Measurements from ENCODE around the gene ZNF423. TPM values are rescaled to one million over a fixed set of nuclear protein-coding genes. Genes with fewer than 3 reads are reported as not detected.

Gene ZNF423
- total RNA-seq, 1 donor from 2014 or later: 8.8 TPM

DNA sequence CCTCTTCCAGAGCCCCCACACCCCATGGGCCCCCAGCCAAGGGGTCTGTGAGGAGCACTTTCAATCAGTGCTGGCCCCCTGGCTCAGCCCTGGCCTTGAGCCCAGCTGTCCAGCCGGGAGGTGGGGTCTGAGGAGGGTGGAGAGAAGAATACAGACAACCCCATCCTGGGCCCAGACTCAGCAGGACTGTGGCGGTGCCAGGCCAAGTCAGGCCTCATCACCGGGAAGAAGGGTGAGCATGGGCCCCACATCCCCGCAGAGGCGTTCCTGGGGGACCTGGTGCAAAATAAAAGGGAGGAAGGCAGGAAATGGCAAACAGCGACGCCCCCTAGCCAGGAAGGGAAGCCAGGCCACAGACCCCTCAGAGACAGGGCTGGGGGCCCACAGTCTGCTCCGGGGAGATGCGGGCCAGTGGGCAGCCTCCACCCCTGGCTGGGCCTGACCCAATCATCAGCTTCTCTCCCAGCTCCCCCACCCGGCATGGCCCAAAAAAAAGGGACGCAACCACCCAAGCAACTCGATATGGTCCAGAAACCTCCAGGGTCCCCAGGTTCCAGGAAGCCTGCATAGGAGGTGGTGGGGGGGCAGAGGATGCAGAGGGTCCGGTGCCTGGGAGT is 20.6 kb downstream of the ZNF423 start:
- no peak for ATAC-seq
- intact Hi-C loops (cut with DNase I): loop anchor here (5.0 kb wide), 1 partner anchor 68 kb away; no protein-coding TSS in a partner anchor
- DNase-seq (ENCODE audit: missing footprints): no peak

DNA sequence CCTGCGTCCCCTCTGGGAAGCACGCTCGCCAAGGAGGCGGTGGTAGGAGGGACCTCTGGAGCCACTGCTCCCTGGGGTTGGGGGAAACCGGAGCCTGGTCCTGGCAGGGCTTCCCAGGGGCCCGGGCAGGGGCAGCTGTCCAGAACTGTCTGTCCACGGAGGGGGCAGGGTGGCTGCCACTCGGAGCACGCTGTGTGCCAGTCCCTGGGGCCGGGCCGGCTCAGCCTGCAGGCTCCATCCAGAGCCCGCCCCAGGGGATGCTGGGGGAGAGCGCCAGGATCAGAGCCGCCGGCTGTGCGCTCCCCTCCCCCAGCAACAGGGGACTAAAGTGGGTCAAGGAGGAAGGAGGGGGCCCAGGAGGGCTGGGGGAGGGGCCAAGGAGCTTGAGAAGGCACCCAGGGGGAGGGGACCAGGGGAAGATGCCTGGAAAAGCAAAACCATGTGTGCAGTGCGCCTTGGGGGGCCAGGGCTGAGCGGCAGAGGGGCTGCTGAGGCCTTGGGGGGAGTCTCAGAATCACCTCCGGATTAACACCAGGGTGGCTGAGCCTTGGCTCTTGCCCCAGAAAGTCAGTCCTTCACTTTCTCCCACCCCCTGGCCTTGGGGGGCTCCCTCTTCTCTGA is 21.3 kb downstream of the ZNF423 start:
- intact Hi-C loops (cut with DNase I): loop anchor here (5.0 kb wide), 1 partner anchor 67 kb away; no protein-coding TSS in a partner anchor
- peak; percentile 52 for ATAC-seq
- DNase-seq (ENCODE audit: missing footprints): peak; percentile 83

DNA sequence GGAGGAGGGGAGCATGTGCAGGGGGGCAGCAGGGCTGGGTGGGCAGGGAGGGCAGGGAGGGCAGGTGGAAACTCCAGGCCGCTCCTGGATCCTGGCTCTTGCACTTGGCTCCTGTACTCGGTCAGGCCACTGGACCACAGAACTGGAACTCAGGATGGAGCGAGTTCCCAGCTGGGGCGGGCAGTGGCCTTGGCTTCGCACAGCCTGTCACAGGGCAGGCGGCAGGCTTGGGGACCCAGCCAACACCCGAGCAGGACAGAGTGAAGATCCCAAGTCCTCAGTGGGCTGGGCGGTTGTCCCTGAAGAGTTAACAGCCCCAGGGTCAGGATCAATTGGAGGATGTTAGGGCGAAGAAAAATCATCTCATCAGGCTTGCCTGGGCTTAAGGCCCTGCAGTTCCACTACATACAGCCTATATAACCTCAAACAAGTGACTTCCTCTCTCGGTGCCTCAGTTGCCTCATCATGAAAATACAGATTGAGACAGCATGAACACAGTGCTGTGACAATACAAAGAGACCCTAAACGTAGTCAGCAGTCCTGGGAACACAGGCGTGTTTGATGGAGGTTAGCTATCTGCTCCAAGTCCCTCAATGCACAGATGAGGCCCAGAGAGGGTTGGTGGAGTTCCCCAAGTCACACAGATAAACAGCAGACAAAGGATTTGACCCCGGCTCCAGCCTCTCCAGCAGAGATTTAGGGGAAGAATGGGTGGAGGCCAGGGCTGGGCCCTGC is 21.9 kb downstream of the ZNF423 start:
- intact Hi-C loops (cut with DNase I): no loop called here
- ATAC-seq (no peak), DNase-seq (ENCODE audit: missing footprints) (no peak)

- intact Hi-C loops (cut with DNase I): no loop called here
Measured at GRCh38 chr16:49833085-49833484, 22.8 kb downstream of the ZNF423 start.

GRCh38 chr16:49832177-49832576 is 23.7 kb downstream of the ZNF423 start:
- ATAC-seq: peak; percentile 64
- DNase-seq (ENCODE audit: missing footprints): no peak
- intact Hi-C loops (cut with DNase I): no loop called here

More at GRCh38 chr16:49833085-49833484, 22.8 kb downstream of the ZNF423 start:
- ATAC-seq (peak; percentile 58), DNase-seq (ENCODE audit: missing footprints) (peak; percentile 77)

GRCh38 chr16:49830873-49831272 is 25.0 kb downstream of the ZNF423 start:
- DNase-seq (ENCODE audit: missing footprints): no peak
- no peak for ATAC-seq
- intact Hi-C loops (cut with DNase I): no loop called here

DNA sequence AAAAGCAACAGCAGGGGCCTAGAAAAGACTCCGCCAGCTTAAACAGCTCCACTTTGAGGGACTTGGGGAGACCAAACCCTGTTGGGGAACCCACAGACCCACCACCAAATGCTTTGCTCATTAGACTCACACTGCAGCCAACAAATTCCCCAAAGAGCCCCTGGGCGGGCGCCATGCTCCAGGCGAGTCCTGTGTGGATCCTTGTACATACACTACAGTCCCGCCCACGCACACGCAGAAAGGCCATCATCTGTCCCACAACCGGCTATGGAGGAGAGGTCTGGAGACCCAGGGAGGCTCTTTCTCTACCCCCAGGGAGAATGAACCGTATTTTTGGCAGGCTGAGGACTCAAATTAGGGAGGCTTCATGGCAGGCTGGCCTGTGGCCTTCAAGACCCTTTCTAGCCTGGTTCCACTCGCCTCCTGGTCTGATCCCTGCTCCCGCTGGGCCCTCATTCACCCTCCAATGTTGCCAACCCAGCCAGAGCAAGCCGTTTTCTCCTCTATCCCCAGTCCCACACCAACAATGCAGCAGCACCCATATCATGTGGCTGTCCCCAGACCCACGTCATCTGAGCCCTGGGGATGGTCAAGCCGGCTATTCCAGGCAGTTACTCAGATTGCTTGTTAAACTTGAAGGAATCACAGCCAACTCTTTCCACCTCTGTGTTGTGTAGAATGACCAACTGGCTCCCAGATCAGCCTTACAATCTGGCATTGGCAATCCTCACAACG is 27.2 kb downstream of the ZNF423 start:
- peak; percentile 78 for DNase-seq (ENCODE audit: missing footprints)
- ATAC-seq: peak; percentile 18
- intact Hi-C loops (cut with DNase I): no loop called here

- DNase-seq (ENCODE audit: missing footprints): no peak
- ATAC-seq: peak; percentile 54
Measured at GRCh38 chr16:49827805-49828438, 28.0 kb downstream of the ZNF423 start.

DNA sequence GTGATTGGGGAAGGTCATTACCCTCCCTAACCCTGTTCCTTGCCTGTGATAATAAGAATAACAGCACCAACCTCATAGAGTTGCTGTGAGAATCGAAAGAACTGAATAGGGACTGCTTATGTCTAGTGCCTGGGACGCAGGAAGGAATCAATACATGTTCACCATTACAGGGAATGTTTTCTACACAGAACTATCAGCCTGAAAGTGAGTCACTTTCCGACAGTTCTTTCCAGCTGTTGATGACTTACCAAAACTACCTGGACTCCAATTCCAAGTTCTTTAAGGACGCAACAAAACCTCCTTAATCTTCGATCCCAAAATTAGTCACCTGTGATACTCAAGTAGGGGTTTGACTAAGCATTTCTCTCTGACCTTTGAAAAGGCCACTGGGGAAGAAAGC is 29.4 kb downstream of the ZNF423 start:
- intact Hi-C loops (cut with DNase I): no loop called here
- no peak for DNase-seq (ENCODE audit: missing footprints)
- no peak for ATAC-seq

More at GRCh38 chr16:49827805-49828438, 28.0 kb downstream of the ZNF423 start:
- intact Hi-C loops (cut with DNase I): no loop called here

DNA sequence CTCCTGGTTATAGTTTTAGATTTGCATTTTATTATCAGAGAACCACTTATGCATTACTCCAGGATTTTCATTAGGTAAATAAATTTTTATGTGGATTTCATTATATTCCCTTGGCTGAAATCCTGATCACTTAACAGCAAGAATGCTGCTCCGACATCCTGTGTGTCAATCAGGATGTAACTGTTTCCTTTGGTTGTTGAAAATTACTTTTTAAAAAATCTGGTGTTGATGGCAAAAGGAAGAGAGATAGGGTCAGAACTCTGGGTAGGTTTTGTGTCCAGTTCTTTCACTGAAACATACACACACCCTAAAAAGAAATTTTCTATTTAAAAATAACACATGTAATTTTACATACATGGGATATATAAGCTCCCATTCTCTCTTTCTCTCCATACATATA is 30.9 kb downstream of the ZNF423 start:
- intact Hi-C loops (cut with DNase I): no loop called here
- DNase-seq (ENCODE audit: missing footprints): no peak
- no peak for ATAC-seq

DNA sequence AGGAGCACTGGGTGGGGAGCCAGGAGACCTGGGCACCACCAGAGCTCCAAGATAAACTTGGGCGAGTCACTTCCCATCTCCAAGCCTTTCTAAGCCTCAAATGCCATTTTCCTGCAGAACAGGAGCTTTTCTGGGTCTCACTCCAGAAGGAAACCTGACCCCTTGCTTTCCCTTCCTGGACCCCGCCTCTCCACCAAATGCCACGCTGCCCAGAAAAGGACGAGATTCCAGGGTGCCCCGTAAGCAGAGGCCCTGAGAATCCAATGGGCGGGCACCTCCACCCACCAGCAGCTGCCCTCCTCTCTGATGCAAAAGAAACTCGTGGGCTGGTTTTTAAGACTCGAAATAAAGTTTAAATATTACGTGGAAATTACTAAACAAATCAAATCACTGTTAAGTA is 31.3 kb downstream of the ZNF423 start:
- DNase-seq (ENCODE audit: missing footprints) (no peak), ATAC-seq (no peak)
- intact Hi-C loops (cut with DNase I): no loop called here

- no peak for DNase-seq (ENCODE audit: missing footprints)
- no peak for ATAC-seq
Measured at GRCh38 chr16:49822649-49823370, 33.1 kb downstream of the ZNF423 start.

DNA sequence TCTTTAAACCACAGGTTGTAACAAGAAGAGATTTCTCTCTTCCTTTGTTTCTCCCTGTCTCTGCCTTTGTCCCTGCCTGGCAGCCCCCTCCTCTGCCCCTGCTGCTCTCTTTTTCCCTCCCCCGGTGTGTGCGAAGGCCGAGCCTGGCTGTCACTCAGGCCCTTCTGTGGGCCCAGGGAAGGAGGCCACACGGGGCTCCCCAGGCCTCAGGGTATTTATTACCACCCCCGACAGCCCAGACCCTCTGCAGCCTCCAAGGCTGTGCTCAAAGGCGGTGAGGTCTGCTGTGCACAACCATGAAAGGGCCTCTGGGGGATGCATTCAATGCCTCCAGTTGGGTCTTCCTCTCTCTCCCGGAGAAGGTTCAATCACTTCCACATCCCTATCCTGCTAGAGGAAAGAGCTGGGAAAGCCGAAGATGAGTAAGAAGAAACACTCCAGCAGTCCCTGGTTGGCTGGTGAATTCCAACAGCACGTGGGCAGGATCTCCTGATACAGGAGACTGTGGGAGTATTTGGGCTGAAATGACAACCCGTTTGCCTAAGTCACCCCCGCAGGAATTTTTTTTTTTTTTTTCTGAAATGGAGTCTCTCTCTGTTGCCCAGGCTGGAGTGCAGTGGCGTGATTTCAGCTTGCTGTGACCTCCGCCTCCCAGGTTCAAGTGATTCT is 34.2 kb downstream of the ZNF423 start:
- ATAC-seq: no peak
- intact Hi-C loops (cut with DNase I): no loop called here
- DNase-seq (ENCODE audit: missing footprints): no peak

More at GRCh38 chr16:49822649-49823370, 33.1 kb downstream of the ZNF423 start:
- intact Hi-C loops (cut with DNase I): no loop called here

- intact Hi-C loops (cut with DNase I): no loop called here
- DNase-seq (ENCODE audit: missing footprints) (no peak), ATAC-seq (no peak)
Measured at GRCh38 chr16:49821156-49821555, 34.8 kb downstream of the ZNF423 start.

DNA sequence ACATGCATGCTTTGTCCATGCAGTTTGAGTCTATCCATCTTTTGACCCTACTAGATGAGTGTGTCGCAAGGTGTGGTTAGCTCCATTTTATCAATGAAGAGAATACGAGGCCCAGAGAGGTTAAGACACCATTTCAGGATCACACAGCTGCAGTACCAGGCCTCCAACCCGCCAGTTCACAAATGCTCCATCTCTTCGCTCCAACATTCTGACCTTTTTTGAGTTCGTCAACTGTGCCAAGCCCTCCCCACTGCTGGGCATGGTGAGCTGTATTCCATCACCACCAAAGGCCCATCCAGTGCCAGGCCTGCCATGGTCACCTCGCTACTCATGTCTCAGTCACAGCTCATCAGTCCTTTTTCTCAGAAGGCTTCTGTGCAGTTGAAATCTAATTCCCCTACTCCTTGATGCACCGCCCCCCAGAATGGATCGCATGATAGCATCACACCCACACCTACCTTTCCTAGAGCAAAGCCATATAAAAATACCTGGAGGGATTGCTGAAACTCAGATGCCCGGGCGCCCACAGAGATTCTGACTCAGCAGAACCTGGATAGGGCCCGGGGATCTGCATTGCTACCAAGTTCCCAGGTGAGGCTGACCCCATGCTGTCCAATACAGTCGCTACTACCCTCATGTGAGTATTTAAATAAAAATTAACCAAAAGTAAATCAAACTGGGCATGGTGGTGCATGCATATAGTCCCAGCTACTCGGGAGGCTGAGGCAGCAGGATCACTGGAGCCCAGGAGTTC is 38.0 kb downstream of the ZNF423 start:
- DNase-seq (ENCODE audit: missing footprints): no peak
- ATAC-seq: no peak
- intact Hi-C loops (cut with DNase I): no loop called here

DNA sequence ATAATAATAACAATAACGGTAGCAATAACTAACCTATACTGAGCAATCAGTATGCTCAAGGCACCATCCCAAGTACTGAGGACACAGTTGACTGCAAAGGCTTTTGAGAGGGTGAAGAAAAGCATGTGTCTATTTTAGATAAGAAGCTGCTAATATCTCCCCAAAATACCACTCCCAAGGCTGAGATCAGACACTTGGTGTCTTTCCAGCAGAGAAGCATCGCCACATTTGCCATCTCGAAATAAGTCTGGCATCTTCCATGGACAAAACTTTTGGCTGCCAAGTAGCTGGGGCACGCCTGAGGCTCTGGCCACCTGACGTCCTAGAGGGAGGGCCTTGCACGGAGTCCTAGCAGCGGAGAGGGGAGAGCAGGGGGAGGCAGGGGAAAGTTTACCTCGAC is 39.0 kb downstream of the ZNF423 start:
- intact Hi-C loops (cut with DNase I): no loop called here
- ATAC-seq (no peak), DNase-seq (ENCODE audit: missing footprints) (no peak)
